ENCODE results near the gene AKT1S1. TPM values are rescaled to one million over a fixed set of nuclear protein-coding genes. Genes with fewer than 3 reads are reported as not detected.
A peak's percentile ranks its signal among the peaks of the same experiment; 100 is the strongest.

Gene AKT1S1
- total RNA-seq, 1 experiment from 2014 or later: 70.6 TPM

GRCh38 chr19:49863935-49864320, 13.2 kb downstream of the AKT1S1 start:
- ChIA-PET POLR2A (no interaction called here), CTCF (interaction anchor here (1.2 kb wide), 1 partner anchor 13 kb away, joined by 3 read pairs; the partner anchor contains the start of gene PTOV1), RAD21 (ENCODE audit: low non-redundant PET in 1 of 2, low total read pairs in 2 of 2, uncharacterized antibody in 2 of 2, unreplicated experiment in 2 of 2) (no interaction called here)
- DNase-seq (ENCODE audit: low read depth, low spot score) (no peak), ATAC-seq (no peak)
- H3K27me3 ChIP-seq (ENCODE audit: insufficient read depth, low read length): no peaks in the 10 kb centered on the region
- H4K20me1 ChIP-seq (ENCODE audit: insufficient read depth): peaks cover 5% of the 10 kb centered on the region; the same call in 1 of the 2 replicates
- peaks cover 20 to 60% of the 10 kb centered on the region in 2 experiments; a peak in 3 of 4 replicates for H3K4me1 ChIP-seq (ENCODE audit: control insufficient read depth in 1 of 2, insufficient read depth in 2 of 2, low read length in 2 of 2)
- peak overlapping the region; percentile 23; the same call in 1 of the 2 replicates for H3K27ac ChIP-seq (ENCODE audit: low read depth, low read length)
- no TSS peak for BruUV-seq (replicated peaks)
- no peaks in the 10 kb centered on the region for H3K9me2 ChIP-seq (ENCODE audit: insufficient read depth)
- peaks cover 43% of the 10 kb centered on the region for H3K79me2 ChIP-seq (ENCODE audit: insufficient read depth, low read length)
- no peak overlapping the region for H3K4me3 ChIP-seq (replicated peaks in 1 of 2; ENCODE audit: low read depth in 1 of 2, low read length in 2 of 2)
- H3K9ac ChIP-seq (ENCODE audit: low read length): no peak overlapping the region
- TF ChIP-seq REST (IDR thresholded peaks at IDR 0.05; ENCODE audit: low read depth): no peak
- no peak for TF ChIP-seq EZH2 (IDR thresholded peaks at IDR 0.05)
- no peak for TF ChIP-seq JUND (IDR thresholded peaks at IDR 0.05)
- no peak for TF ChIP-seq FOSL1 (IDR thresholded peaks at IDR 0.05; ENCODE audit: low read depth)
- TF ChIP-seq EZH2phosphoT487 (IDR thresholded peaks at IDR 0.05; ENCODE audit: borderline replicate concordance): no peak
- no peak for TF ChIP-seq ATF3 (IDR thresholded peaks at IDR 0.05)
- no peak for TF ChIP-seq POLR2AphosphoS5 (IDR thresholded peaks at IDR 0.05; ENCODE audit: low read depth, low read length)
- no peak for TF ChIP-seq POLR2A (IDR thresholded peaks at IDR 0.05; ENCODE audit: borderline replicate concordance, extremely low read depth, insufficient read depth, insufficient read length)
- TF ChIP-seq SP1 (IDR thresholded peaks at IDR 0.05; ENCODE audit: low read depth): no peak
- no peak for TF ChIP-seq CTCF (IDR thresholded peaks at IDR 0.05 in 2 of 3, conservative IDR thresholded peaks at IDR 0.05 in 1 of 3; ENCODE audit: borderline replicate concordance in 1 of 3, insufficient read depth in 1 of 3, low read depth in 2 of 3, low read length in 2 of 3)
- TF ChIP-seq RAD21 (IDR thresholded peaks at IDR 0.05; ENCODE audit: low read depth): no peak
- TF ChIP-seq ZNF274 (IDR thresholded peaks at IDR 0.05; ENCODE audit: low read depth, low read length): no peak
- TF ChIP-seq CBX3 (IDR thresholded peaks at IDR 0.05; ENCODE audit: low read depth): no peak
- TF ChIP-seq ELF1 (IDR thresholded peaks at IDR 0.05; ENCODE audit: borderline replicate concordance, low read depth): no peak
- no peak for TF ChIP-seq SRF (IDR thresholded peaks at IDR 0.05; ENCODE audit: low read depth)
- TF ChIP-seq ZFX (IDR thresholded peaks at IDR 0.05): no peak
- no peak for TF ChIP-seq TCF7L2 (IDR thresholded peaks at IDR 0.05; ENCODE audit: borderline replicate concordance, extremely low read depth, insufficient read depth, insufficient read length)
- no peak for TF ChIP-seq CEBPB (IDR thresholded peaks at IDR 0.05; ENCODE audit: low read depth)
- TF ChIP-seq MAX (IDR thresholded peaks at IDR 0.05): no peak
- intact Hi-C loops (cut with micrococcal nuclease): no loop called here
- H3K9me3 ChIP-seq (ENCODE audit: control insufficient read depth in 1 of 2, insufficient read depth in 1 of 2, low read depth in 1 of 2, low read length in 2 of 2): no peaks in the 10 kb centered on the region
- peaks cover 15 to 31% of the 10 kb centered on the region in 2 experiments for H3K36me3 ChIP-seq (ENCODE audit: control insufficient read depth in 1 of 2, insufficient read depth in 2 of 2, low read length in 2 of 2)
- H2AFZ ChIP-seq (ENCODE audit: low read depth, low read length, poor library complexity, severe bottlenecking): no peak overlapping the region
- no peak overlapping the region for H3K4me2 ChIP-seq (ENCODE audit: low read length)
